ENCODE results near the gene SIM2. TPM values are rescaled to one million over a fixed set of nuclear protein-coding genes. Genes with fewer than 3 reads are reported as not detected.

The SIM2 gene
- total and polyA plus RNA-seq, 2 of the 13 experiments (the other 11 are each of a cell fraction or from before 2014, with no cell fraction given) = 0.36 to 0.53 TPM

- TF ChIP-seq TCF7L2 (IDR thresholded peaks at IDR 0.05; ENCODE audit: low read depth, low read length) = no peak
- no peak for TF ChIP-seq KAT7 (CRISPR knock-in tag; IDR thresholded peaks at IDR 0.05; ENCODE audit: borderline replicate concordance)
- TF ChIP-seq ZFP62 (CRISPR knock-in tag; IDR thresholded peaks at IDR 0.05) = no peak
- 0 out of 2 replicates have a peak, but pooled peaks have one; percentile 22 for TF ChIP-seq ZBTB7A (CRISPR knock-in tag; IDR thresholded peaks at IDR 0.05)
- no peak for TF ChIP-seq NCOA1 (CRISPR knock-in tag; IDR thresholded peaks at IDR 0.05)
- TF ChIP-seq BCL6 (CRISPR knock-in tag; IDR thresholded peaks at IDR 0.05) = no peak
- no peak for TF ChIP-seq AGO1 (IDR thresholded peaks at IDR 0.05; ENCODE audit: low read depth, low read length, poor library complexity, severe bottlenecking)
- no peak for TF ChIP-seq ZKSCAN5 (CRISPR knock-in tag; IDR thresholded peaks at IDR 0.05)
- no peak for TF ChIP-seq BORCS8-MEF2B (CRISPR knock-in tag; IDR thresholded peaks at IDR 0.05)
- no peak for TF ChIP-seq BHLHE40 (IDR thresholded peaks at IDR 0.05; ENCODE audit: low read length)
- no peak for TF ChIP-seq ZNF292 (CRISPR knock-in tag; IDR thresholded peaks at IDR 0.05; ENCODE audit: borderline replicate concordance, low read depth)
- no peak for TF ChIP-seq PRPF4 (IDR thresholded peaks at IDR 0.05; ENCODE audit: low read depth, low read length, poor library complexity, severe bottlenecking)
- no peak for TF ChIP-seq ARNT (IDR thresholded peaks at IDR 0.05)
- no peak for TF ChIP-seq ZNF83 (CRISPR knock-in tag; IDR thresholded peaks at IDR 0.05; ENCODE audit: borderline replicate concordance)
- no peak for TF ChIP-seq RFX3 (CRISPR knock-in tag; IDR thresholded peaks at IDR 0.05)
- TF ChIP-seq SAP130 (CRISPR knock-in tag; IDR thresholded peaks at IDR 0.05; ENCODE audit: low read depth) = no peak
- TF ChIP-seq ATF4 (CRISPR knock-in tag; IDR thresholded peaks at IDR 0.05) = no peak
- no peak for TF ChIP-seq ZNF782 (CRISPR knock-in tag; IDR thresholded peaks at IDR 0.05; ENCODE audit: borderline replicate concordance)
- TF ChIP-seq ZNF710 (CRISPR knock-in tag; IDR thresholded peaks at IDR 0.05; ENCODE audit: borderline replicate concordance) = no peak
- TF ChIP-seq FOXC1 (CRISPR knock-in tag; IDR thresholded peaks at IDR 0.05; ENCODE audit: borderline replicate concordance) = 0 out of 2 replicates have a peak, but pooled peaks have one; percentile 31
- no peak for TF ChIP-seq SIX1 (CRISPR knock-in tag; IDR thresholded peaks at IDR 0.05; ENCODE audit: borderline replicate concordance)
- TF ChIP-seq REL (CRISPR knock-in tag; conservative IDR thresholded peaks at IDR 0.05) = no peak
- TF ChIP-seq ZBTB39 (CRISPR knock-in tag; IDR thresholded peaks at IDR 0.05) = no peak
- no peak for TF ChIP-seq THAP9 (CRISPR knock-in tag; IDR thresholded peaks at IDR 0.05; ENCODE audit: borderline replicate concordance)
Observed at GRCh38 chr21:36698385-36698980, 432 bp upstream of the SIM2 start (continued).

Measured in HepG2 (cell line).